GM18498 (cell line): ENCODE results near the gene ADAM12.
"Not testable (repeated sequence)": the region's sequence is repeated elsewhere in the genome, so short reads cannot be mapped to it uniquely, and the experiment has no call there.

Experiments
- ATAC-seq: cut with Tn5 transposase; IDR thresholded peaks from one replicate; pipeline ENCODE4 v1.9.1; 2021; ENCODE audit warnings: mild to moderate bottlenecking, moderate library complexity; ENCODE audit not compliant: unreplicated experiment

ADAM12 gene

GRCh38 chr10:126196281-126196680 is 192.0 kb downstream of the ADAM12 start:
- no peak for ATAC-seq

DNA sequence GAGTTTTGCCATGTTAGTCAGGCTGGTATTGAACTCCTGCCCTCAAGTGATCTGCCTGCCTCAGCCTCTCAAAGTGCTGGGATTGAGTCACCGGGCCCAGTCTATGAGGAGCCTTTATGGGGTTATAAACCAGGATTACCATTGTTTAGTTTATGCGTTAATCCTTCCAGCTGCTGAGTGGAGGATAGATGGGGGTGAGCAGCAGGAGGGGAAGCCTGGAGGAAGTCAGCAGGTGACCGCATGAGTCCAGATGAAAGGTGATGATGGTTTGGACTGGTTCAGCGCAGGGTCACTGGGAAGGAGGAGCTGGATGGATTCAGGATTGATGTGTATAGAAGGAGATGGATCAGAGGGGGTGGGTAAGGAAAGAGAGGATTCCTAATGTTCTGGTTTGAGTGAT is 197.1 kb downstream of the ADAM12 start:
- no peak for ATAC-seq

GRCh38 chr10:126188679-126189200 is 199.5 kb downstream of the ADAM12 start:
- ATAC-seq: no peak

- no peak for ATAC-seq
These were observed 200.9 kb downstream of the ADAM12 start for GRCh38 chr10:126187399-126187798.

DNA sequence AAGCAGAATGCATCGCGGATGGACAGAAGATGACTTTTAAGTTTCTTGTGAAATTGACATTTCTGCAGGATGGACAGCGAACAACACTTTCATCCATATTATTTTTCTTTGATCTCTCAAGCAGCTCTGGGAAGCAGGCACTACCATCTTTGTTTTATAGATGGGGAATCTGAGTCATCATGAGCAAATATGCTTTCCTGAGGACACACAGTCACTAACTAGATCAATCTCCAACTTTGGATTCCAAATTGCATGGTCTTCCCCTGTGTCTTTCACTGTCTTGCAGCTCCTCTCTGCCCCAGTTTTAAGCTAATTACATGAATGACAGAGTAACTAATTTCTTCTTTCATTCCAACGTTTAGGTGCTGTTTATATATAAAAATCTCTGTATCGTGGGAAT is 201.5 kb downstream of the ADAM12 start:
- no peak for ATAC-seq

DNA sequence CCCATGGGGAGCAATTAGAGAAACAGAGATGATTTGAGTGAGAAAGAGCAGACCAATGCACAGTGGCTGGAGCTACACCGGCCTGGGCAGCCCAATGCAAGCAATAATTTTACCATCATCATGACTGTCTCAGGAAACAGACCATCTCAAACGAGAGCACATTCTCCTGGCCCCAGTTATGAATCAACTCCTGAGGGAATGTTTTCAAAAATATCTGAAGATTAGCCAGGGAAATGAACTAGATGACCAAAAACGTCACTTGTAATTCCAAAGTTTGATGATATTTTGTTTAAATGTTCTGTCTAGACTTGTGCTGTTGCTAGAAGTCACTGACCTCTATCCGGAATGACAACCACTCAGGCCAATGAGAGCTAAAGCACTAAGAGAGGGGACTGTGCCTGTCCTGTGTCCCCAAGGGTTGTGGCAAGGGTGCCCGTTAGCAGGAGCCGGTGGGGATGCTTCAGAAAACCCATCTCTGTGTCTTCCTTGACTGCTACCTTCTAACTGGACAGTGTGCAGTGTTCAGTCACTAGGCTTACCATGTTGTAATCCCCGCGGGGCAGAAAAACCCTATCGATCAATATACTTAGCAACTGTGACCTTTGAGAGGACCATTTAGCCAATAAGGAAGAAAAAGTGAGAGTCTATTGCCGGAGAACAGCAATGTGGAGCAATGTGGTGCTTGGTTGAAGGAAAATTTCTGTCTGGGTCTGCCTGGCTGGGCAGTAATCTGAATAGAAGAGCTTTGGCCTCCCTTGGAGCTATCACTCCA is 202.4 kb downstream of the ADAM12 start:
- no peak for ATAC-seq

GRCh38 chr10:126181626-126182025 is 206.7 kb downstream of the ADAM12 start:
- no peak for ATAC-seq

DNA sequence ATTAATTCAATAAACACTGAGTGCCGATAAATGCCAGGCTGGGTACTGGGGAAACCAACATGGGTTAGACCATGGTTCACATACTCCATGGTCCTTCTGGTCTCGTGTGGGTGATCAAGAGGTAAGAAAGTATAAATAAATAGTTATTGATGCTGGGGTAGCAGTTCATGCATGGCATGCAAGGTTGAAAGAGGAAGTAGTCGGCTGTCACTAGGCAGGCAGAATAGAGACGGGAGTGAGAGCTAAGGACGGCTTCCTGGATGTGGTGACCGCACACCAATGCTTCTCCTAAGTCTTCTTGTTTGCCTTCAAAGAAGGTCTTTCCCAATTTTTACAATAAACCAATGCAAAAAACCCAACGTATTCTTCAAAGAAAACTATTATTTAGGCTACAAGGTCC is 208.6 kb downstream of the ADAM12 start:
- no peak for ATAC-seq

DNA sequence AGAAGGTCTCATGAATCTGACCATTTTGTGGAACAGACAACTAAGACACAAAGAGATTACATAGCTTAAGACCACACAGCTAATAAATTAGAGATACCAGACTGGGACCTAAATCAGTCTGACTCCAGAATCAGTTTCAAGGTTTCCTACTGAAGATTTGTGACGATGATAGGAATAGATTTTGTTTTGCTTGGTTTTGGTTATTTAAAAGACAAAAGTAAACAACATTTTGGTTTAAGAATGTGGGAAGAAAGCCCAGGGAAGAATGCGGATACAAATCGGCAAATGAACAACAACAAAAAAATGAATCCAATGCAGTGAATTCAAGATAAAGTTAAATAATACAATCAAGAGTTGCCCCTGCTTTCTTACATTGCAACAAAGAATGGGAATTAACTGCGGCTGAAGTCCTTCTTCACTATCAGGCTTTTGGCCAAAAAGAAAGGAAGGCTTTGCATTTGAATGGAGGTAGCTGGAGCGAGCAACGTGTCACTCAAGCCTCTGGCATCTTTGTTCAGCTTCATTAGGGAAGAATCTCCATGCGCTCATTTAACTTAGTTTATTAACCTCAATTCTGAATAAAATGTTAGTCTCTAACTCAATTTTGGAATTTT is 210.8 kb downstream of the ADAM12 start:
- ATAC-seq: no peak

DNA sequence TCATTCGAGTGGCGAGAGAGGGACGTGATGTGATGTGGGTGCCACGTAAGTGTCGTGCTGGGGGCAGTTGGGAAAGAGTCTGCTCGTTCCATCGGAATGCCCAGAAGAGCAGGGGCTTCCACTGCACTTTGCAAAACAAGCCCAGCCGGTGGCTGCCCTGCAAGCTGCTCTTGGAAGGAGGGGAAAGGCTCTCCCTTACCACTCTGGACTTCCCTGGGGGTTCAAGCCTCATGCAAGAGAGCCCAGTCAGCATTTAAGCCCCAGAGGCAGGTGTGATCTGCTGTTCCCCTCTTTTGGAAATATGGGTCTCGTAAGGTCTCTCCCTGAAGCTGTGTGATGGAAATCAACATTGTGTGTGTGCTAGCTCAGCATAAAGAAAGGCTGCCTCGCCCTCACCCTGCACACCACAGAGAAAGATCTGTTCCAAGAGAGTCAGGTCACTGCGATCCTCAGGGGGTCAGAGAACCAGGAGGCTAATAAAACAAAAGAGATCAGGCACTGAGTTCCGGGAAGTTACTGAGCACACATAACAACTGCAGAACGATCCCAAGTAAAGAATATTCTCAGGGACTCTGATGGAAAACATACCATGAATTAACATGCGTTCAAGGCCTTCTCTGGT is 212.5 kb downstream of the ADAM12 start:
- ATAC-seq: no peak

- not testable (repeated sequence) for ATAC-seq
These were observed 215.5 kb downstream of the ADAM12 start for GRCh38 chr10:126172755-126173154.

DNA sequence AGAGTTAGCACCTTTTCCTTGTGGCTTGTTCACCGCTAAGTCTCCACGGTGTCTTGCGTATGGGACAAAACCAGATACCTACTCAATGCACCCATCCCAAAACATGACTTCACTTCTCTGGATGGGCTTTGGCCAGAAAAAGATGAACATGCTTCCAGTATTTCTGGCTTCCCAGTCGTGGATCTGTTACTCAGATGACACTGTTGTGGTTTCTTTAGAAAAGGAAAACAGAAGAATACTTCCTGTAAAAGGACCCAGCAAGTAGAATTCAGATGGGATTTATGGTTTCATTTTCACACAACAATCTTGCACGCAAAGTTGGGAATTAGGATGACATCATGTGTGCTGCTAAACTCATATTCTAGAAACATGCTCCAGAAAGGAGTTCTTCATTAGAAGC is 216.7 kb downstream of the ADAM12 start:
- no peak for ATAC-seq

- no peak for ATAC-seq
These were observed 217.5 kb downstream of the ADAM12 start for GRCh38 chr10:126170776-126171175.

GRCh38 chr10:126170371-126170770 is 217.9 kb downstream of the ADAM12 start:
- ATAC-seq: no peak

- ATAC-seq: no peak
These were observed 218.4 kb downstream of the ADAM12 start for GRCh38 chr10:126169899-126170298.

- ATAC-seq: no peak
These were observed 221.5 kb downstream of the ADAM12 start for GRCh38 chr10:126166797-126167196.

DNA sequence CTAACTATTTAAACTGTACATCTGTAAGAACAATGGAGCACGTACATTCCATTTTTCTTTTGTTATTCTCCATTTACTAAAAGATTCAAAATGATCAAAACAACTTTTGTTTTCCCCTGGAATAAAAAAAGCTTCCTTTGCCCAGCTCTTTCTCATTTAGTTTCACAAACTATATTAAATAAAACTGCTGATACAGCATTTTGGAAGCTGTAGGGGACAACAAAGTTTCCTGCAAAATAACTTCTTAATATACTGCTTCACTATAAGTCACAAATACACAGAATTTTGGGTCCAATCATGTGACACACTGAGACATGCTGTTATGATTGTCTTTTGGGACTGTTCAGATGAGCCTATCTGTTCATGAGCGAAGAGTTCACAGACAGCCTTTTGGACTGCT is 222.4 kb downstream of the ADAM12 start:
- no peak for ATAC-seq

DNA sequence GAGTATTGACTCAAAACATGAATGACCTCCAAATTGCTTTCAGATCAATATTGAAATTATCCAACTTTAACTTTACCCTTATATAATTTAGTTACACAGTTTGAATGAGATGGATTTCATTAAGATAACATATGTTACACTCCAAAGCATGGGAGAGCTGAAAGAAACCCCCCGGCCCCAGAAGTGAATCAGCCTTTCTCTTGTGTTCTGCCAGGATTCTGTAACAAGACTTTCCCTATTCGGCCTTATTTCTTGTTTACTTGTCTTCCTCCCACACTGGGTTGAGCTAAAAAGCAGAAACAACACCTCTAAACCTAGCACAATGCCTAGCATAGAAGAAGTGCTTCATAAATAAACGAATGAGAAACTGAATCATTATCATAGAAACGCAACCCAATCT is 224.8 kb downstream of the ADAM12 start:
- no peak for ATAC-seq

- ATAC-seq: no peak
These were observed 226.6 kb downstream of the ADAM12 start for GRCh38 chr10:126161691-126162090.

GRCh38 chr10:126160971-126161630 is 227.2 kb downstream of the ADAM12 start:
- no peak for ATAC-seq

DNA sequence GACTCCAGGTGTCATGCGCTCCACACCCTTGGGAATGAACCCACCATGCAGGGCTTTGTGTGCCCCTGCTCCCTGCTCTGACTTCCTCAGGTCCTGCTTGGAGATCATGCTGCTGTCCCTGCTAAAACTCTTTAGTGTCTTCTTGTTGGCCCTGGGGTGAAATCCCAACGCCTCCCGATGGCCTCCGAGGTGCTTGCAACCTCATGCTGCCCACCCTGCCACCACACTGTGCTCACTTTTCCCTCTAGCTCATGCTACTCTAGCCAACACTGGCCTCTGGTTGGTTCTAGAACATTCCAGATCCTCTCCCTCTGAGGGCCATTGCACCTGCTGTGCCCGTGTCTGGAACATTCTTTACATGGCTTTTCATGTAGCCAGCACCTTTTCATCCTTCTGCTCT is 227.7 kb downstream of the ADAM12 start:
- ATAC-seq: no peak
